Measurements from ENCODE around the gene PGC. TPM values are rescaled to one million over a fixed set of nuclear protein-coding genes. Genes with fewer than 3 reads are reported as not detected.

PGC gene
- total and polyA plus RNA-seq, 2 of the 8 experiments (the other 6 are each of a cell fraction or from before 2014, with no cell fraction given) = 0.09 TPM; not detected in 1

DNA sequence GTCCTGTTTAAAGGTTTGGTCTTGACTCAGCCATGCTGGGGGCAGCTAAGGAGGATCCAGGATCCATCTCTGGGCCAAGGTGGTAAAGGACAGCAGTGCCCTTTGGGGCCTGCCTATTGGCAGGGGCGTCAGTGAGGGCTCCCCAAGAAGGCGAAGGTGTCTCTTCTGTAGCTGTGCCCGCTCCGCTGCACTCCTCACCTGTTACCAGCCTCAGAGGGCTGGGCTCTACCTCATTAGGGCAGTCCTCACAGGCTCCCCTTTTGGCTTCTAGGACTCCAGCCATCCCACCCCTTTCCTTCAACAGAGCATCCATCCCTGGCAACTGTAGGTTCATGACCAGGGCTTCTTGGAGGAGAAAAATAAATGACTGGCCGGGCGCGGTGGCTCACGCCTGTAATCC, 22.2 kb upstream of the PGC start:
- no peak overlapping the region for H3K18ac ChIP-seq (ENCODE audit: extremely low read depth, low read length)
- no peak overlapping the region for H2BK5ac ChIP-seq (ENCODE audit: low read depth, low read length)
- no peak overlapping the region for H2BK12ac ChIP-seq (ENCODE audit: low read depth, low read length)
- peaks cover 0 to 7% (median 4%) of the 10 kb centered on the region in 4 experiments; a peak in 5 of 8 replicates for H3K36me3 ChIP-seq (ENCODE audit: control insufficient read depth in 2 of 4, insufficient read depth in 4 of 4, low read length in 3 of 4)
- H3K4me2 ChIP-seq (ENCODE audit: insufficient read depth in 1 of 2, low read depth in 2 of 2, low read length in 2 of 2) = no peak overlapping the region
- H3K79me2 ChIP-seq (ENCODE audit: control insufficient read depth in 1 of 2, insufficient read depth in 2 of 2, low read length in 2 of 2) = no peaks in the 10 kb centered on the region
- no peak overlapping the region for H4K91ac ChIP-seq (replicated peaks; ENCODE audit: insufficient read length, low read length)
- FAIRE-seq (no peak), DNase-seq (ENCODE audit: low read depth in 1 of 2, low spot score in 2 of 2) (no peak)
- H2AK5ac ChIP-seq (ENCODE audit: low read depth, low read length) = no peak overlapping the region
- H3K4me1 ChIP-seq (replicated peaks in 1 of 4; ENCODE audit: control insufficient read depth in 3 of 4, insufficient read depth in 4 of 4, low read length in 3 of 4) = no peaks in the 10 kb centered on the region; a peak in 1 of 7 replicates
- no peak for TF ChIP-seq USF2 (IDR thresholded peaks at IDR 0.05; ENCODE audit: low read length)
- no peak for TF ChIP-seq SP4 (IDR thresholded peaks at IDR 0.05; ENCODE audit: low read length)
- no peak for TF ChIP-seq MAFK (IDR thresholded peaks at IDR 0.05; ENCODE audit: low read depth, low read length)
- TF ChIP-seq KDM1A (IDR thresholded peaks at IDR 0.05; ENCODE audit: borderline replicate concordance, low read length) = no peak
- TF ChIP-seq CTBP2 (IDR thresholded peaks at IDR 0.05; ENCODE audit: borderline replicate concordance, insufficient read depth, insufficient read length, low read length) = no peak
- no peak for TF ChIP-seq CBX8 (IDR thresholded peaks at IDR 0.05; ENCODE audit: borderline replicate concordance, low read depth, low read length)
- ChIA-PET POLR2A (ENCODE audit: partially characterized antibody) (no interaction called here), CTCF (ENCODE audit: partially characterized antibody) (interaction anchor here (0.6 to 1.9 kb wide), 8 partner anchors 10 to 661 kb away, joined by 3 to 8 read pairs (median 4); partner anchors contain the start of gene TAF8)
- no peaks in the 10 kb centered on the region for H4K20me1 ChIP-seq (replicated peaks in 1 of 2; ENCODE audit: control insufficient read depth in 1 of 2, insufficient read depth in 2 of 2, low read length in 2 of 2)
- no peak overlapping the region; the same call in 1 of the 2 replicates for H4K8ac ChIP-seq (ENCODE audit: extremely low read depth, insufficient read depth, low read length)
- no peak overlapping the region for H2BK15ac ChIP-seq (ENCODE audit: low read length)
- no peaks in the 10 kb centered on the region for H3K79me1 ChIP-seq (ENCODE audit: low read depth, low read length)
- H3K56ac ChIP-seq (replicated peaks; ENCODE audit: insufficient read length, low read depth, low read length) = no peak overlapping the region
- H4K5ac ChIP-seq (ENCODE audit: insufficient read length, low read depth, low read length) = no peak overlapping the region
- no peak overlapping the region for H3K4me3 ChIP-seq (ENCODE audit: extremely low read depth in 1 of 4, insufficient read depth in 2 of 4, low read depth in 3 of 4, low read length in 4 of 4)
- H2AFZ ChIP-seq (ENCODE audit: low read length) = no peak overlapping the region
- no peaks in the 10 kb centered on the region for H3K27me3 ChIP-seq (replicated peaks in 1 of 4; ENCODE audit: control insufficient read depth in 3 of 4, extremely low read depth in 1 of 4, insufficient read depth in 3 of 4, low read length in 3 of 4)
- WGBS, 2 experiments (ENCODE audit: extremely low coverage in 1 of 2, insufficient coverage in 1 of 2, insufficient read length in 1 of 2, insufficient replicate concordance in 2 of 2, low coverage in 1 of 2, low lambda C conversion rate in 2 of 2, missing lambda C conversion rate in 1 of 2) = 77% methylated on average over 4 of the region's 8 CpGs; no CpG with 5 or more reads in 1 of the 2 experiments
- no peak overlapping the region for H2BK120ac ChIP-seq (replicated peaks; ENCODE audit: low read depth, low read length)
- H2BK20ac ChIP-seq (ENCODE audit: low read length) = no peak overlapping the region
- no peak overlapping the region for H3K14ac ChIP-seq (ENCODE audit: insufficient read length)
- no peaks in the 10 kb centered on the region for H3K23me2 ChIP-seq (ENCODE audit: low read depth, low read length)
- no peak overlapping the region for H3K9ac ChIP-seq (replicated peaks in 1 of 4; ENCODE audit: extremely low read depth in 1 of 4, low read depth in 3 of 4, low read length in 3 of 4)
- no peaks in the 10 kb centered on the region for H3K9me3 ChIP-seq (ENCODE audit: insufficient read depth in 2 of 2, low read depth in 1 of 2, low read length in 1 of 2)
- no peak overlapping the region for H3K27ac ChIP-seq (ENCODE audit: low read depth, low read length)
- no peak overlapping the region for H3K23ac ChIP-seq (ENCODE audit: insufficient read length)
- H3K4ac ChIP-seq (replicated peaks; ENCODE audit: insufficient read length, low read depth, low read length) = no peak overlapping the region

Measured in H1 (cell line).